AG09309 (cell line): ENCODE results near the gene DHX32.
"Not testable (repeated sequence)": the region's sequence is repeated elsewhere in the genome, so short reads cannot be mapped to it uniquely, and the experiment has no call there.

Experiments used
- DNase-seq: peaks from one replicate; pipeline ENCODE4 v3.0.0-alpha.2; 2010; ENCODE audit warnings: low read depth
- H3K4me3 ChIP-seq: 2 replicates; pipeline ENCODE4 v1.5.1; 2011; ENCODE audit warnings: mild to moderate bottlenecking, low read depth, low read length, moderate library complexity; ENCODE audit not compliant: control insufficient read depth
- TF ChIP-seq, protein P1 (sequence below): IDR thresholded peaks from 2 replicates; pipeline ENCODE4 v1.5.1; 2011; ENCODE audit warnings: mild to moderate bottlenecking, low read depth, low read length, inconsistent platforms; ENCODE audit not compliant: insufficient read depth, control insufficient read depth; ENCODE audit errors: missing control alignments

The DHX32 gene

GRCh38 chr10:125881192-125881591 is at the start of gene DHX32:
Gene DHX32, minus strand, starts transcription at chr10:125881292. Its CDS starts 468 bp downstream, at chr10:125880824.
- TF ChIP-seq, protein P1, sequence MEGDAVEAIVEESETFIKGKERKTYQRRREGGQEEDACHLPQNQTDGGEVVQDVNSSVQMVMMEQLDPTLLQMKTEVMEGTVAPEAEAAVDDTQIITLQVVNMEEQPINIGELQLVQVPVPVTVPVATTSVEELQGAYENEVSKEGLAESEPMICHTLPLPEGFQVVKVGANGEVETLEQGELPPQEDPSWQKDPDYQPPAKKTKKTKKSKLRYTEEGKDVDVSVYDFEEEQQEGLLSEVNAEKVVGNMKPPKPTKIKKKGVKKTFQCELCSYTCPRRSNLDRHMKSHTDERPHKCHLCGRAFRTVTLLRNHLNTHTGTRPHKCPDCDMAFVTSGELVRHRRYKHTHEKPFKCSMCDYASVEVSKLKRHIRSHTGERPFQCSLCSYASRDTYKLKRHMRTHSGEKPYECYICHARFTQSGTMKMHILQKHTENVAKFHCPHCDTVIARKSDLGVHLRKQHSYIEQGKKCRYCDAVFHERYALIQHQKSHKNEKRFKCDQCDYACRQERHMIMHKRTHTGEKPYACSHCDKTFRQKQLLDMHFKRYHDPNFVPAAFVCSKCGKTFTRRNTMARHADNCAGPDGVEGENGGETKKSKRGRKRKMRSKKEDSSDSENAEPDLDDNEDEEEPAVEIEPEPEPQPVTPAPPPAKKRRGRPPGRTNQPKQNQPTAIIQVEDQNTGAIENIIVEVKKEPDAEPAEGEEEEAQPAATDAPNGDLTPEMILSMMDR, result no peak
- no peak for DNase-seq

GRCh38 chr10:125929618-125930017 is 48.5 kb upstream of the DHX32 start:
- TF ChIP-seq, protein P1, result no peak
- no peak overlapping the region for H3K4me3 ChIP-seq
- DNase-seq, result no peak

More at GRCh38 chr10:125881192-125881591, at the start of gene DHX32:
- H3K4me3 ChIP-seq, result no peak within 1 kb of the TSS

- no peak for DNase-seq
- H3K4me3 ChIP-seq, result no peak overlapping the region
- TF ChIP-seq, protein P1, result no peak
These were observed 48.0 kb upstream of the DHX32 start for GRCh38 chr10:125928928-125929585.

- not testable (repeated sequence) for H3K4me3 ChIP-seq, DNase-seq
These were observed 46.2 kb upstream of the DHX32 start for GRCh38 chr10:125927265-125927664.

- no peak for DNase-seq
- TF ChIP-seq, protein P1, result no peak
- no peak overlapping the region for H3K4me3 ChIP-seq
These were observed 45.2 kb upstream of the DHX32 start for GRCh38 chr10:125926247-125926646.

DNA sequence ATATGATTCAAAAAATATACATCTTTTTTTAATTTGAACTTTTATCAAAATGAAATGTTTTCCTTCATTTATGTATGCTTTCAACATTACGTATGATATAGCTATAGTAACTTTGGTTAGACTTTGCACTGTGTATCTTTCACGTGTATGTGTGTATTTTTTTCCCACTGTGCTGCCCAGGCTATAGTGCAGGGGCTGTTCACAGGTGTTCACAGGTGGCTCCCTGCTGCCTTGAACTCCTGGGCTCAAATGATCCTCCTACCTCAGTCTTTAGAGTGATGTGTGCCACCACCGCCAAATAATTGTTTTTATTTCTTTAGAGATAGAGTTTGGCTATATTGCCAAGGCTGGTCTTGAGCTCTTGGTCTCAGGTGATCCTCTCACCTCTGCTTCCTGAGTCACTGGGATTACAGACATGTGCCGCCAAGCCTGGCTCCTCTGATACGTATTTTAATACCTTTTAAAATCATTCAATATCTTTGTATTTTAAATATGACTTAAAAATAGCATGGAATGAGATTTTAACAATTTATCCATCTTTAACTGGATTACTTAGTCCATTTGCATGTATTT is 44.3 kb upstream of the DHX32 start:
- no peak overlapping the region for H3K4me3 ChIP-seq
- no peak for DNase-seq
- TF ChIP-seq, protein P1, result no peak

DNA sequence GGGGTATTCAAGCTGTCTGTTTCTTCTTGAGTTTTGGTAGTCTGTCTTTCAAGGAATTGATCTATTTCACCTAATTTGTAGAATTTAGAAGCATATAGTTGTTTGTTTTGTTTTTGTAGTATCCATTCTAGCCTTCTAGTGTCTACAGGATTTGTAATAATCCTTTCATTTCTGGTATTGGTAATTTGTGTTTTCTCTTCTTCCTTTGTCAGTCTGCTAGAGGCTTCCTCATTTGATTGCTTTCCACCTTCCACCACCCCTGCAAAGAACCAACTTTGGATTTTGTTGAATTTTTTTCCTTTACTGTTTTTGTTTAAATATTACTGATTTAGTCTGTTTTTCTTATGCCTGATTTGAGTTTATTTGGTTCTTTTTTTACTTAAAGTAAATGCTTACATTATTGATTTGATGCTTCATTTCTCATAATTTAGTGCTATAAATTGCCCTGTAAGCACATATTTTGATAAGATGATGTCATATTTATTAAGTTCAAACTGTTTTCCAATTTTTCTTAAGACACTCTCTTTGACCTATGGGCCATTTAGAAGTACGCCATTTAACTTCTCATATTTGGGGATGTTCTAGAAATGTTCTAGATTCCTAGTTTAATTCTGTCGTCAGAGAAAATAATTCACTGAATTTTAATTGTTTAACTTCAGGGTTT is 40.7 kb upstream of the DHX32 start:
- not testable (repeated sequence) for DNase-seq, H3K4me3 ChIP-seq

DNA sequence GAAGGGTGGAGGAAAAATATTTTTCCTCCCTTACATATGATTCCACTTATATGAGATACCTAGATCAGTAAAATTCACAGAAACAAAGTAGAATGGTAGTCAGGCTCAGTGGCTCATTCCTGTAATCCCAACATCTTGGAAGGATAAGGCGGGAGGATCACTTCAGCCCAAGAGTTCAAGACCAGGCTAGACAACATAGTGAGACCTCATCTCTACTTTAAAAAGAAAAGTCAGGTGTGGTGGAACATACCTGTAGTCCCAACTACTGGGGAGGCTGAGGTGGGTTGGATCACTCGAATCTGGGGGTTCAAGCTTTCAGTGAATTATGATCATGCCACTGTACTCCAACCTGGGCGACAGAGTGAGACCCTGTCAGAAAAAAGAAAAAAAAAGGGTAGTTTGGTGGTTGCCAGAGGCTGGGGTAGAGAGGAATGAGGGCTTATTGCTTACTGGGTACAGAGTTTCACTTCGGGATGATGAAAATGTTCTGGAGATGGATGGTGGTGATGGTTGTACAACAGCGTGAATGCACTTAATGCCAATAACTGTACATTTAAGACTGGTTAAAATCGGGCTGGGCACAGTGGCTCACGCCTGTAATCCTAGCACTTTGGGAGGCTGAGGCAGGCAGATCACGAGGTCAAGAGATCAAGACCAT is 36.7 kb upstream of the DHX32 start:
- not testable (repeated sequence) for DNase-seq

More for the DNA sequence above, 36.7 kb upstream of the DHX32 start:
- not testable (repeated sequence) for H3K4me3 ChIP-seq
